BLaER1 (cell line): ENCODE measurements around the gene SSBP2.

Experiments
- H3K27ac ChIP-seq: shearing (Covaris generic); formaldehyde crosslinking; 2 replicates; pipeline ENCODE4 v1.8.1; 2022
- H3K27me3 ChIP-seq: shearing (Covaris generic); formaldehyde crosslinking; 2 replicates; pipeline ENCODE4 v1.8.1; 2022
- H3K36me3 ChIP-seq: shearing (Covaris generic); formaldehyde crosslinking; 2 replicates; pipeline ENCODE4 v1.8.1; 2022
- H3K4me1 ChIP-seq: shearing (Covaris generic); formaldehyde crosslinking; 2 replicates; pipeline ENCODE4 v1.8.1; 2022
- H3K4me2 ChIP-seq: shearing (Covaris generic); formaldehyde crosslinking; 2 replicates; pipeline ENCODE4 v1.8.1; 2022
- H3K4me3 ChIP-seq: shearing (Covaris generic); formaldehyde crosslinking; 2 replicates; pipeline ENCODE4 v1.8.1; 2022
- H3K9ac ChIP-seq: shearing (Covaris generic); formaldehyde crosslinking; 2 replicates; pipeline ENCODE4 v1.8.1; 2022
- H3K9me3 ChIP-seq: shearing (Covaris generic); formaldehyde crosslinking; 2 replicates; pipeline ENCODE4 v1.8.1; 2022
- H4K20me1 ChIP-seq: shearing (Covaris generic); formaldehyde crosslinking; 2 replicates; pipeline ENCODE4 v1.8.1; 2022
- Cebpa-rat ChIP-seq: shearing (Covaris generic); IDR thresholded peaks from 2 replicates; pipeline ENCODE4 v1.8.1; 2022

Gene SSBP2

DNA sequence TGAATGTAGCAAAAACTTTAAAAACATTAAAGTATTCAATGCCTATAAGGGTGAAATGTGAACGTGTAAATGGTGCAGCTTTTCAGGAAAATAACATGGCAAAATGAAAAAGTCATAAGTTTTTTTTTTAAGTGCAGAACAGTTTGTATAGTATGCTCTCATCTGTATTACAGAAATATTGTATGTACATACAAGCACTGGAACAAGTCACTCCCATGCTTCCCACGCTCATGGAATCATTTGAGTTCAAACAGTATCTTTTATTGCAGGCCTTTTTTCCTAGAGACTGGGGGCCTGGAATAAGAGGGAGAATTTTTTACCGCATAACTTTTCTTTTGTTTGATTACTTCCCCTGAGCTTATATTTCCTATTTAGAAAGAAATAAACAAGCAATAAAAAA lies 94.1 kb downstream of the SSBP2 start:
- Histone ChIP-seq H3K4me1 (peaks cover 13% of the 10 kb centered on the region; the same call in 1 of the 2 replicates), H4K20me1 (peaks cover 73% of the 10 kb centered on the region), H3K4me2 (no peak overlapping the region), H3K4me3 (no peak overlapping the region), H3K27me3 (no peaks in the 10 kb centered on the region), H3K27ac (no peak overlapping the region), H3K9ac (no peak overlapping the region), H3K36me3 (peaks cover 41% of the 10 kb centered on the region), H3K9me3 (peaks cover 30% of the 10 kb centered on the region)
- no peak for TF ChIP-seq Cebpa-rat

DNA sequence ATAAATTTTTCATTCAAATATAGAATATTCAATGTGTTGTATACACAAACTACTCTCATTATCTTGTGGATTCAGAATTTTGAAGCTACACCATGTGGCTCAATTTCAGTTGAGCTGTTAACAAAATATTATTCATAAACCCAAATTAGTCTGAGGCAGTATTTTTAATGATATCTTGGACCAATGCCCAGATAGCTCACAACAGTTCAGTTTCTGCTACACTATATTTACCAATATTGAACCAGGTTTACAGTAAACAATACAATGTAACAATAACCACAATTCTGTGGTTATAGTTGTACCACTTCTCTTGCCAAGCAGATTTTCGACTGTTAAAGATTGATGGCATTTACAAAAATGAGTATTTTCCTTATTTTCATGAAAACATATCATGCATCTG lies 99.9 kb downstream of the SSBP2 start:
- Histone ChIP-seq H3K27ac (no peak overlapping the region), H3K9ac (no peak overlapping the region), H3K27me3 (no peaks in the 10 kb centered on the region), H3K9me3 (peaks cover 22% of the 10 kb centered on the region), H3K36me3 (peaks cover 74% of the 10 kb centered on the region), H4K20me1 (peaks cover 39% of the 10 kb centered on the region), H3K4me2 (no peak overlapping the region), H3K4me3 (no peak overlapping the region), H3K4me1 (peaks cover 5% of the 10 kb centered on the region; the same call in 1 of the 2 replicates)
- no peak for TF ChIP-seq Cebpa-rat

DNA sequence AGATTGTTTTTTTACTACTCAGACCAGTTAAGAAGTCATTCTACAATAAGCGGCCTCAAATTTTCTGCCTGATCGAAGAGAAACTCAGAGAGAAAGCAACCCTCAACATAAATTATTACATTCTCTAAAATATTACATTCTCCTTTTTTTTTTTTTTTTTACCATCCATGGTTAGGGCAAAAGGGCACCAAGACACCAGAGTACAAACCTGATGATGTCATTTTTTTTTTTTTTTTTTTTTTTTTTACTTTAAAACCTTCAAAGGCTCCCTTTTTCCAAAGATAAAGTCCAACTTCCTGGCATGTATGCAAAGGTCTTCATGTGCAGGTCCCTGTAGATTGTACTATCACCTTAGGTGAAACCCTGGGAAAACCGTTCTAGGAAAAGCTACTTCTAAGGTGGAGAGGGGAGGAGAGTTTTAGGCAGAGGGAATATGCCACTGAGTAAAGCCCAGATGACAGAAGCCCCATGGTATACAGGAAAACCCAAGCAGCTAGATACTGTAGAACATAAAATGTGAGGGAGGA lies 104.4 kb downstream of the SSBP2 start:
- peaks cover 18% of the 10 kb centered on the region; the same call in 1 of the 2 replicates for H3K9me3 ChIP-seq
- H3K9ac ChIP-seq = no peak overlapping the region
- no peak overlapping the region for H3K4me2 ChIP-seq
- H3K4me3 ChIP-seq = no peak overlapping the region
- H4K20me1 ChIP-seq = peaks cover 8% of the 10 kb centered on the region
- no peaks in the 10 kb centered on the region for H3K27me3 ChIP-seq
- H3K27ac ChIP-seq = no peak overlapping the region
- peaks cover 5% of the 10 kb centered on the region; the same call in 1 of the 2 replicates for H3K4me1 ChIP-seq
- H3K36me3 ChIP-seq = peaks cover 59% of the 10 kb centered on the region
- no peak for TF ChIP-seq Cebpa-rat

DNA sequence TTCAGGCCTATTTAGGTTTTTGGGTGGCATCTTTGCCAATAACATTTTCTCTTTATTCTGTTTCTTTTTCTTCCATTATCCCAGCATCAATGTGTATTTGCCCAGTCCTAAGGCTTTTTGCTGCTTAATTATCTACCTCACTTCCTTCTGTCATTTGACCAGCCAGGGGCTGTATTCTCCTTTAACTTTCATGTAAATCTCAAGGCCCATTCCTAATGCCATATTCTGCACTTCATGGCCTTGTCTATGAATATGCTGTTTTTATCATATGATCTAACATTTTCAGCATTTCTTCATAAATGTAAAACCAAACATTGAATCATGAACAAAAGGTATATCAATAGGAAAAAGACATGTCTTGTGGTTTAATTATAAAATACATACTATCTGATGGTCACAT lies 108.7 kb downstream of the SSBP2 start:
- Histone ChIP-seq H3K4me1 (peaks cover 7% of the 10 kb centered on the region; the same call in 1 of the 2 replicates), H3K36me3 (peaks cover 44% of the 10 kb centered on the region), H3K9ac (no peak overlapping the region), H4K20me1 (no peaks in the 10 kb centered on the region), H3K9me3 (peaks cover 12% of the 10 kb centered on the region; the same call in 1 of the 2 replicates), H3K27me3 (no peaks in the 10 kb centered on the region), H3K4me2 (no peak overlapping the region), H3K27ac (no peak overlapping the region), H3K4me3 (no peak overlapping the region)
- no peak for TF ChIP-seq Cebpa-rat

DNA sequence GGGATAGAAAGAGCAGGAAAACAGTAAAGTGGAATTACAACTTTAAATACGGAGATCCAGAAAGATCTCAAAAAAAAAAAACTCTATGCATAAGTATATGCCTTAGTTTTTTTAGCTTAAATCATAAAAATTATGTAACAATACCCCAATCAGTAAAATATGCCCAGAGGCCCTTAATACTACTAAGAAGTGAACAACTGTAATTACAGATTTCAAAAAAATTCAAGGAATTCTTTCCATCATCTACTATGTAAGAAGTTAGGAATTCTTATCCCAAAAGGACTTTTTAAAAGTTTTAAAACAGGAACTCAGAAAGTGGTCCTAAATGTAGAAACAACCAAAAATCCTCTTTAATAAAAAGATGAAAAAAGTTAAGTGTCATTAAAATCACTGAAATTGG lies 111.3 kb downstream of the SSBP2 start:
- Histone ChIP-seq H3K9me3 (peaks cover 13% of the 10 kb centered on the region), H3K4me2 (no peak overlapping the region), H3K4me3 (no peak overlapping the region), H3K27ac (no peak overlapping the region), H3K4me1 (peaks cover 26% of the 10 kb centered on the region), H3K27me3 (no peaks in the 10 kb centered on the region), H3K9ac (no peak overlapping the region), H4K20me1 (no peaks in the 10 kb centered on the region), H3K36me3 (peaks cover 53% of the 10 kb centered on the region)
- no peak for TF ChIP-seq Cebpa-rat

- Histone ChIP-seq H3K4me3 (no peak overlapping the region), H3K27me3 (no peaks in the 10 kb centered on the region), H3K36me3 (peaks cover 43% of the 10 kb centered on the region), H3K4me1 (peaks cover 37% of the 10 kb centered on the region), H3K9me3 (peaks cover 8% of the 10 kb centered on the region), H3K4me2 (no peak overlapping the region), H3K9ac (no peak overlapping the region), H3K27ac (no peak overlapping the region), H4K20me1 (no peaks in the 10 kb centered on the region)
- no peak for TF ChIP-seq Cebpa-rat
Measured at GRCh38 chr5:81638471-81638870, 112.4 kb downstream of the SSBP2 start.

DNA sequence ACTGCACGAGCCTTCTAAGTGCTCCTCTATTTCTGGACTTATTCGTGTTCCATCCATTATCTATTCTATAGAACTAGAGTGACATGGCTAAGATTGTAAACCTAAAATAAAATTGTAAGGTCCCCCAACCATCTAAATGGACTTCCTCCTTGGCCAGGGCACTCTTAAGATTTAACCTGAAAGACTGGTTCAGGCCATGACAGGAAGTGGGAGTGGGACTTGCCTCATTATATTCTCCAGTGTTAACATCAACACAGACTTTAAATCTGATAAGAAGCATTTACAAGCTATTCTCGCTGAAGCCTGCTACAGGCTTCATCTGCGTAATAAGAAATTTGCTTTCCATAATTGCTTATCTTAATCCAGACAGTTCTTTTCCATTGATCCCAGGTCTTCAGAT lies 117.0 kb downstream of the SSBP2 start:
- Histone ChIP-seq H3K27me3 (no peaks in the 10 kb centered on the region), H3K9me3 (peaks cover 14% of the 10 kb centered on the region), H3K9ac (peak overlapping the region; percentile 25; the same call in 1 of the 2 replicates), H3K4me2 (peak overlapping the region; percentile 79), H3K27ac (peak overlapping the region; percentile 82), H3K36me3 (peaks cover 41% of the 10 kb centered on the region), H3K4me1 (peaks cover 77% of the 10 kb centered on the region), H4K20me1 (no peaks in the 10 kb centered on the region), H3K4me3 (no peak overlapping the region)
- TF ChIP-seq Cebpa-rat = no peak

GRCh38 chr5:81633471-81633870 lies 117.4 kb downstream of the SSBP2 start:
- no peaks in the 10 kb centered on the region for H3K27me3 ChIP-seq
- no peak for TF ChIP-seq Cebpa-rat
- H3K36me3 ChIP-seq = peaks cover 45% of the 10 kb centered on the region
- peak overlapping the region; percentile 82 for H3K27ac ChIP-seq
- H3K9ac ChIP-seq = no peak overlapping the region
- no peak overlapping the region for H3K4me3 ChIP-seq
- peak overlapping the region; percentile 79 for H3K4me2 ChIP-seq
- H3K4me1 ChIP-seq = peaks cover 81% of the 10 kb centered on the region
- H4K20me1 ChIP-seq = no peaks in the 10 kb centered on the region
- H3K9me3 ChIP-seq = peaks cover 19% of the 10 kb centered on the region

GRCh38 chr5:81632679-81633078 lies 118.2 kb downstream of the SSBP2 start:
- no peak overlapping the region for H3K4me3 ChIP-seq
- peak overlapping the region; percentile 82 for H3K27ac ChIP-seq
- H4K20me1 ChIP-seq = no peaks in the 10 kb centered on the region
- no peak for TF ChIP-seq Cebpa-rat
- H3K4me2 ChIP-seq = peak overlapping the region; percentile 79
- H3K9me3 ChIP-seq = peaks cover 26% of the 10 kb centered on the region
- peaks cover 48% of the 10 kb centered on the region for H3K36me3 ChIP-seq
- H3K4me1 ChIP-seq = peaks cover 89% of the 10 kb centered on the region
- peak overlapping the region; percentile 63; the same call in 1 of the 2 replicates for H3K9ac ChIP-seq
- no peaks in the 10 kb centered on the region for H3K27me3 ChIP-seq

DNA sequence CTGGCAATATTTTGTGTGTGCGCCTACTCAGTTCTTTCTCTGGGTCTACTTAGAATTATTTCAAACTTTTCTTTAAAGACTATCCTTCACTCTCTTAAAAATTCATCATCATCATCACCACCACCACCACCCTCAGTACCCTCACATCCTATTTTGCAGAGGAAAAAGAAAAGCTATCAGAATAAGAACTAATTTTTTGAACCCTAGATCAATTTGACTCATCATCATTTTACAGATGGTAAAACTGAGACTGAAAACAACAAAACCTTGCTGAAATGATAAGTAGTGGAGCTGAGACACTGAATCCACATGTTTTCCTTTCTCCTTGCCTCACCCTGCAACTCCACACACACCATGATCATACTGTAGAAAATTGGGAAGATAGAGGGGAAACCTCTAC lies 119.3 kb downstream of the SSBP2 start:
- peaks cover 29% of the 10 kb centered on the region for H3K9me3 ChIP-seq
- peak overlapping the region; percentile 25; the same call in 1 of the 2 replicates for H3K4me3 ChIP-seq
- peak overlapping the region; percentile 63 for H3K9ac ChIP-seq
- H3K27me3 ChIP-seq = no peaks in the 10 kb centered on the region
- peak overlapping the region; percentile 79 for H3K4me2 ChIP-seq
- H3K27ac ChIP-seq = peak overlapping the region; percentile 82
- H3K4me1 ChIP-seq = peaks cover 92% of the 10 kb centered on the region
- H3K36me3 ChIP-seq = peaks cover 44% of the 10 kb centered on the region
- no peaks in the 10 kb centered on the region for H4K20me1 ChIP-seq
- TF ChIP-seq Cebpa-rat = no peak
